ENCODE data around the gene MINDY3.

Gene MINDY3

DNA sequence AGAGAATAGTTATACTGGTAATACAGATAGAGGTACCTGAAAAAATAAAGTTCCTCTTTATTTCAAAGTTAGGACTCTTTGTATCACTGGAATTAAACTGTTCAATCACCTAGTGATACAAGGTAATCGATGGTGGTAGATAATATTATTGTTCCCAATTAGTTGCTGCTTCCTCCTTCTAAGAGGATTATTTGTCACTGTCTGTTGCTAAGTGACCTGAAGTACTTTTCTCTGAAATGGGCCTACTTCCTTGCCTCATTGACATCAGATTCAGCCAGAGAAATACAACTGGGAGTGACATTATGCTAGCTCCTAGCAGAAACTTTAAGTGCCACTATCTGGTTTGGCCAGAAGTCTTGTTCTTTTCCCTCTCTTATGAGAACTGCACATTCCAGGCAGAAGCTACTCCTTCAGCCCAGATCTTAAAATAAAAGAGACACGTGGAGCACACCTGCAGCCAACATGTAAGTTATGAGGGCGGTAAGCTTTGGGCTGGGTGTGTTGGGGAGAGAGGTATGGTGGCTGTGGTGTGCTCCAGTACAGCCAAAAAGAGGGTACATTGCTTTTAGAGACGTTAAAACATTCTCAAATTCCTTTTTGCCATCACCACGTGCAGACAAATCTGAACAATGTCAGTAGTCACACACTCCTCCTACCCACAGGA is 54.8 kb downstream of the MINDY3 start:
- no peak for DNase-seq (ENCODE audit: low spot score)

DNA sequence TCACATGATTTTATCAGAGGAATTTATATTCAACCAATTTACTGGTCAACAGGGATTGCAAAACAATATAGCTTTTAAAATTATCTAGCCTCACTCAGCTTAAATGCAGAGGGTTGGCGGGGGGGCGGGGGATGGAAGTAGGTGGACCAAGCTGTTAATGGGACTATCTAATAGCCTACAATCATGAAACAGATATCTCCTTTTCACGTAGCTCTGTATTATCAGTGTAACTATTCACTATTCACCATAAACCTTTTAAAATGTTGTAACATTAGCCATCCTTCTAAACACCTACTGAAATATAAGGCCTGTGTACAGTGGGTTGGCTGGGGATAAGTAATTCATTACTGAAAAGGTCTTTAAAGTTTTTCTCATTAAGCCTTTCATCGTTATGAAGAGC is 56.2 kb downstream of the MINDY3 start:
- DNase-seq (ENCODE audit: low spot score) = no peak

DNA sequence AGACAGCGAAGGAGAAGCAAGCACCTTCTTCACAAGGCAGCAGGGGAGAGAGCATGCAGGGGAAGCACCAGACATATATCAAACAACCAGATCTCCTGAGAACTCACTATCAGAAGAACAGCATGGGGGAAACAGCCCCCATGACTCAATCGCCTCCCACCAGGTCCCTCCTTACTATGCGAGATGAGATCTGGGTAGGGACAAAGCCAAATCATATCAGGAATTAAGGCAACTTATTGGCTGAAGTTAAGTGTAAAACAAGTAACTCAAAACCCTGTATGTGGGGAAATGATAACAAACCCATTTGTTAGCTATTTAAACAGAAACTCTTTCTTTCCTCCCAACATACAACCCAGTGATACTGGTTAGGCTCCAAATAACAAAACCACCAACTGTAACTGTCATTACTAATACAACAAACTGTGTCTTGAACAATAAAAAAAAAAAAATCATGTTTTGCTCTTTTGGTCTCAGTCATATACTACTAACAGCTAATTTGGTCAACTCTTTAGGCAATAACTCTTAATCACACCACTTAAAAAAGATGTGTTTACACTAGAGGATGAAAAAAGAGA is 57.8 kb downstream of the MINDY3 start:
- no peak for DNase-seq (ENCODE audit: low spot score)

DNA sequence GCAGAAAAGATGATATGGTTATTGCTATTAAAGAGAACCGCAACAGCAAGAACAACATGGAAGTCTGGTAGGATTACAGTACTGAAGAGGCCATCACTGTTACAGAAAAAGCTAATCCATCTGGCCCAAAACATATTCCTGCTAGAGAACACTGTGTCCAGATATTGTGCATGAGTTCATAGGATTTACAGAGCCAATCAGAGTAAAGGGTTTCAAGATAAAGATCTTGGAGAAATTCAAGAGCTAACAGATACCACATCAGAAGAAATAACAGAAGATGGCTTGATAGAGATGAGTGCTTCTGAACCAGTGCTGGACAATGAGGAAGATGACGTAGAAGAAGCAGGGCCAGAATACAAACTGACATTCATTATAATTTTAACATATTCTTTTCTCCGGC is 58.7 kb downstream of the MINDY3 start:
- DNase-seq (ENCODE audit: low spot score) = no peak

DNA sequence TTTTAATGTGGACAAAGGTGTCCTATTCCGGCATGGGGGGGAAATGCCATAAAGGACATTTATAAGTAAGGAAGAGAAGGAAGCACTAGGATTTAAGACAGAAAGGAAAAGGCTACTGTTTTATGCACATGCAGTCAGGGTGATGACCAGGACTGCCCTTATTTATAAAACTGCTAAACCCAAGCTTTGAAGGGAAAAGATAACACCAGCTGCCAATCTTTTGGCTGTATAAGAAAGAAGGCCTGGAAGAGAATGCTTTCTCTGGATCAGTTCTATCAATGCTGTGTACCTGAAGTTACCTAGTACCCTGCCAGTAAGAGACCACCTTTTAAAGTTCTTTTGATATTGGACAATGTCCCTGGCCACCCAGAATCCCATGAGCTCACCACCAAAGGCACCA is 59.2 kb downstream of the MINDY3 start:
- DNase-seq (ENCODE audit: low spot score) = no peak

DNA sequence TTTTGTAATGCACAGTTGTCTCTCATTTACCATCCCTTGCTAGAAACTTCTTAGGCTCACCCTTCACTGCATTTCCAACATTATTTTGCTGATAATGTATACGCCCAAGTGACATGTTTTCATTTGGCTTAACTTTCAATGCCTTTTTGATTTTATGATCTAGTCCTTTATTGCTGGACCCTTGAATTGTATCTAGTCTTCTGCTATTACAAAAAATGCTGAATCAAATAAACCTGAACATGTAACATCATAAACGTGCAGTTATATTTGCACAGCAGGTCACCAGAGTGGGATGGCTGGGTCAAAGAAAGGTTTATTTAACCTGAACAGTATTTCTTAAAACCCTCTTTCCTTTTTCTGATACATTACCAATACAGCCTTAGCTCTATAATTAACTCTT is 63.0 kb downstream of the MINDY3 start:
- DNase-seq (ENCODE audit: low spot score) = no peak

DNA sequence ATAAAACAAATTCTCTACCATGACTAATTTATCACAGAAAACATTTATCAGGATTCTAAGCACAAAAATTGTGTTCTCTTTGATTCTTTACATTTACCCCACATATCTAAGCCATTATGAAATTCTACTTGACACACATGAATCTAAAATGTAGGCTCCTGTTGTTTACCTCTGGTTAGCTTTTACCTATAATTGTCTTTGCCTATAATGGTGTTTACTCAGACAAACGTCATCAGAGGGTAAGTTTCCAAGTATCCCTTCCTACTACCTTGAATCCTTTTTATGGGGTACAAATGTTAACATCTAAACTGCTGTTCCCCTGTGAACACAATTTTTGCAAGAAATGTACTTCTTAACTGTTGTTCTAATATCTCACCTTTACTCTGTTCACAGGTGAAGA is 63.5 kb downstream of the MINDY3 start:
- DNase-seq (ENCODE audit: low spot score) = no peak

DNA sequence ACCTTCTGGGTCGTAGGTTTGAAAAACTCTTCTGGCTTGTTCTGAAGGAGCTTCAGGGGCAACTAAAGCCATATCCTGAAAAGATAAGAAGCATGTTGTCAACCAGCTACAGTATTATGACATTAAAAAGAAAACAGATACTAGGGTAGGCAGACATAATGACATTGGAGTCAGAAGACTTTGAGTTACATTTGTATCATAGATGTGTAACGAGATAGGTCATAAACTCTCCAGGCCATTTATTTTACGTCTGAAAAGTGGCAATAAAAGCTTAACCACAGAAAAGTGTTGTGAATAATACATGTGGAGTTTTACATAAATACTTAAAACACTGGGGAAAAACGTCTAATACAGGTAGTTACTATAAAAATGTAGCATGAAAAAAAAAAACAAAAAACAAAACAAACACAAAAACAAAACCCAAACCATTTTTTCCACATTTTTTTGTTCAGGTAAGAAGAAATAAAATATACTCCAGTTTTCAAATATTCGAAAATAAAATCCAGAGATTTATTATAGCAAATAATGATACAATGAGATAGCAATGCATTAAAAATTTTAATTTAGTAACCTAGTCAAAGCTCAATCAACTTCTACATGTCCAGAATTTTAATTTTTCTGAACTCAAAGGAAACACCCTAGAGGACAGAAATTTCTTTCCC is 64.1 kb downstream of the MINDY3 start:
- DNase-seq (ENCODE audit: low spot score) = no peak

DNA sequence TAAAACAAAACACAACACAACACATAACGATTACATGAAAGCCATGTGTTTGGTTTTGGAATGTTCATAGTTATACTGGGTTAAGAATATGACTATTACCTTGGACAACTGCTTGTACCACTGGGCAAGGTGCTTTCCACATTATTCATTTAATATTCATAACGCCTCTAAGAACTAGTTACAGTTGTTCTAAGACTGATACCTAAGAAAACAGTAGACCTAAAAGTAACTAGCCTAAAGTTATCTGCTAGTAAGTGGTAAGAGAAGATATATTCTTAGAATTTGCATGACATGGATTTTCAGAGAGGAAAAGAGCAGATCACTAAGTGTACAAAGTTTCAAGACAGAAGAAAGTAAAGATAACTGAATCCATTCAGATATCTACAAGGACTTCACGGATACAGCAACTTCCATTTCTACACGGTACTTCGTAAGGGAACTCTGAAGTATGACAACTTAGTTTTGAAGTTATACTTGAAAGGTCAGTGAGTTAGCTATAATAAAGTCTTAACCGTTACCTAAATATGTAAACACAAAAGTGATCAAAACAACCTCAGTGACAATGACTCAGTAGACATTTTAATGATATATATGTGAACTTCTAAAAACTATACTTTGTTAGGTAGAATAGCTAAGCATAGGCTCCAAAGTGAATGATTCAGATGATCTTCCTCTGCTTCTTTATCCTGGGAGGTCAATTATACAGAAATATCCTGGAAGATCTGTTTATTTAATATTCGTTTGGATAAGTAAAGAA is 65.1 kb downstream of the MINDY3 start:
- DNase-seq (ENCODE audit: low spot score) = no peak

DNA sequence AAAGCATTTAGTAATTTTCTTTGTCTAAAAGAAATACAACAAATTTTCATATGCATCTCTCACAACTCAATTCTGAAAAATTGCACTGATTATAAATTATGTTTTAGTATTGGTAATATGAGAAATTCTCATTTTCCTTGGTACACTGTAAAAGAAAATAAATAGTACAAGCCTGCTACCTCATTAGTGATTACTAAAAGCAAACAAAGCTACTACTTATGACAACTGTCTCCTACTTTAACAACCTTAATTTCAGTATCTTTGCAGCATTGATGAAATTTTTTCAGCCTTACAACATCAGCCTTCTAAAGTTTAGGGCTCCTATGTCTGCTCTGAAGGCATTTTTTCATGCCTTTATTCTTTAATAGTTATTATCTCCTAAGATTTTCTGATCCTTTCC is 65.7 kb downstream of the MINDY3 start:
- DNase-seq (ENCODE audit: low spot score) = no peak

DNA sequence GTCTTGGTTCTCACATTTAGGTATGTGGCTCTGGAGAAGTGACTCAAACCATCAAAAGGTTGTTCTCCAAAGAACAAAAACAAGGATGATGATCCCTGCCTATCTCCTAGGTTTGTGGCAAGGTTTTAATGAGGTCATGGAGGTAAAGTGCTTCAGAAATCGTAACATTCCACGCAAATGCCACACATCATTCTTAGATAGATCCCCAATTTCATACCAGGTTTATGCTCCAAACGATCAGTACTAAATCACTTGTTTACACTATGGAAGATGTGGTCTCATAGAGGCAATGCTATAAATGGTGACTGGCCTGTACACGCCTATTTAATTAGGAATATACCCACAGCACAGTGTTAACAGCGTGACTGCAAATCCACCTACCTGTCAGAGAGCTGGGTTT is 66.6 kb downstream of the MINDY3 start:
- DNase-seq (ENCODE audit: low spot score) = no peak

DNA sequence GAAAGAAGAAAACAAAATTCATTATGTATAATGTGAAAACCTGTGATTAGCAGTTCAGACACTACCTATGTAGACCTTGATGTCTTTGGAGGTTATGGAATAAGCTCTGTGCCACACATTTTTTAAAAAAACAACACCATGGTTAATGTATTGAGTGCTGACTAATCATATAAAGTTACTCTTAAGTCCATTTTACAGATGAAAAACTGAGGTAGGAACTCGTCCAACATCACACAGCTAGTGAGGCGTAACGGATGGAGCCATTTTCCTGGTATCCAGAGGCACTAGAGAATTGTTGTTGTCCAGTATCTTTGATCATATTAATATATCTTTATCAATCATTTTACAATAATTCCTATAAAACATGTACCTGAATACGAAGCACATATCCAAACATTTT is 67.5 kb downstream of the MINDY3 start:
- DNase-seq (ENCODE audit: low spot score) = no peak

DNA sequence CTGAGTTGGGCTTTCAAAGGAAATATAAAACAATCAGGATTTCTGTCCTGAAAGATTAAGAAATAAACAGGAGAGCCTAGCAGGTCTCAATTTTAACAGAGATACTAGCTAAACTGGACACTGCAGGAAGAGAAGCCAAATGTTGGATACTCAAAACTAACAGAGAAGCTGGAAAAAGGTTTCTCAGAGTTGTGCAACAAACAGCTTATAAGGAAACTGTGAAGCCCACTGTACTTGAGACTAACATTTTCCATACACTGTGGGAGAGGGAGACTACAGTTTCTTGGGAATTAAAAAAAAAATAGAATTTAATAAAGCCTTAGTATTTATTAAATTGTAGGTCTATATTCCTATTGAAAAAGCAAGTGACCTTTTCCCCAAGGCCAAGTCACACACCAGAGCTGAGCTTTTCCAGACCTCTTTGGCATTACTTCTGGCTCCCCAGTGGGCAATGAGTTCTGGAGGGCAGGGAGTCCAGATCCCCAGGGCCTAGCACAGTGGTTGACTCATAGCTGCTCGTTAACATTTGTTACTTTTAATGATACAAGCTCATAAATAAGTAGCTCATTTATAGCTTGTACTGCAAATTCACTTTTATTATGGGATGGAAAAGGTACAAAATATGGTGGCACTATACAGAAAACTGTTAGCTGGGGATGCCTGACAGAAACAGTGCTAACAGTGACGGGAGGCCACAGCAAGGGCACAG is 68.3 kb downstream of the MINDY3 start:
- DNase-seq (ENCODE audit: low spot score) = no peak

DNA sequence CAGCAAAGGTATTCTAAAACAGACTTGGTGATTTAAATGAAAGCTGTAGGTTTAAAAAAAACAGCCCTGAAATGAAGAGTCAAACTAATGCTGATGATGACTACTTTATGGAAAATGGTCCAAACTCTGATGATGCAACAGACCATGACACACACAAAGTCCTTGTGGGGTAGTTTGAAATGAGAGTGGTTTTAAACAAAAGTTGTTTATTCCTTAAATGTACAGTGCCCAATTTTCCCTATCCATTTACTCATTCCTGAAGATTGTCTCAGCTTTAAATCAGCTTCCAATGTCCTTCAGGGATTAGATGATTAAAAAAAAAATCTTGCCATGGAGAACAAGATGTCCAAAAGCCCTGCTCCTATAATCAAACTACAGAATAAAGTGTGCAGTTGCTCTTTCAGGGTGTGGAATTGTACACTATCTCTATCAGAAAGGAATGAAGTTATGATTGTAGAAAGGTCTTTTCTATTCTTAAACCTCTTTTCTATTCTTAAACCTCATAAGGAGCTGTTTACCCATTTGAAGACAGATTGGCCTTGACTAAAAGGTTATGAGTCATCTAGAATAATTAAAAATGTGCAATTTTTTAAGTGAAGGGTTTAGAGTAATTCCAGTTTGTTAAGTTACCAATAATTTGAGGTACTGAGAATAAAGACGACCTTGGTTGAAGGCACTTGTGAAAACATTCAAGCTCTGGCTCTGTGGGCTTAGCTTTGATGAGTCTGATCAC is 70.3 kb downstream of the MINDY3 start:
- DNase-seq (ENCODE audit: low spot score) = no peak

DNA sequence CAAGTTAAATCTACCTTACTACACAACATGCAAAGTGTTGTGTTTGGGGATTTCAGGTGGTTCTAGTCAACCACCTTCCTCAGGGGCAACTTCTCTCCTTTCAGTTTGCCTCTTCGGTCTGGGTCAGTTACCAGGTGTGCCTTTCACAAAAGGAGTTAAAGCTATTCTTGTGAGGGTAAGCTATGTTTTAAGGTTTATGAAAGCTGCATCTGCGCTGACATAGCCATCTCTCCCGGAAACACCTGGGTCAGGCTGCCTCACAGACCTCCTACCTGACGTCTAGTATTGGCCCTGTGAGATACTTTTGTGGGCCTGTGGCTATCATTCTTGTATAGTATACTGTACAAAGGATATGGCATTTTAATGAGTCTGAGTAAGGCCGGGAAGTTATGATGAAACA is 72.9 kb downstream of the MINDY3 start:
- DNase-seq (ENCODE audit: low spot score) = no peak

DNA sequence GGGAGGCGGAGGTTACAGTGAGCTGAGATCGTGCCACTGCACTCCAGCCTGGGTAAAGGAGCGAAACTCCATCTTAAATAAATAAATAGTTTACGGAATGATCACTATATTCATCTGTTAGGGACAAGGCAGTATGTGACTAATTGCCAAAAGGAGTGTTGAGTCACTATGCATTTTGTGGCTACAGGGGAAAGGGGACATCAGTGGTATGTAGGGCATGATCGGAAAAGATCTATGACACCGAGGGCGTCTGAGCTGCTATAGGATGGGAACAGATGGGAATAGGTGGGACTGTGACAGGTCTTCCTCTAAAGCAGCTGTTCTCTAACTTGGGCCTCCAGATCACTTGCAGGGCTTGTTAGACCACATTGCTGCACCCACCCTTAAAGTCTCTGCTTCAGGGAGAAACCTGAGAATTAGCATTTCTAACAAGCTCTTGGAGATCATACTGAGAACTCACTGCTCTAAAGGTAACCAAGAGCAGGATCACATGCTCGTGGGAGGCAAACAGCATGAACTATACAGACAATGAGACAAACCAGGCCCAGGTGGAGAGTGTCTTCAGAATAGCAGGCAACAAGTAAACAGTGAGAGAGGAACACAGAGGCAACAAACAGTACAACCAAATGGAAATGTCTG is 75.5 kb downstream of the MINDY3 start:
- DNase-seq (ENCODE audit: low spot score) = no peak

DNA sequence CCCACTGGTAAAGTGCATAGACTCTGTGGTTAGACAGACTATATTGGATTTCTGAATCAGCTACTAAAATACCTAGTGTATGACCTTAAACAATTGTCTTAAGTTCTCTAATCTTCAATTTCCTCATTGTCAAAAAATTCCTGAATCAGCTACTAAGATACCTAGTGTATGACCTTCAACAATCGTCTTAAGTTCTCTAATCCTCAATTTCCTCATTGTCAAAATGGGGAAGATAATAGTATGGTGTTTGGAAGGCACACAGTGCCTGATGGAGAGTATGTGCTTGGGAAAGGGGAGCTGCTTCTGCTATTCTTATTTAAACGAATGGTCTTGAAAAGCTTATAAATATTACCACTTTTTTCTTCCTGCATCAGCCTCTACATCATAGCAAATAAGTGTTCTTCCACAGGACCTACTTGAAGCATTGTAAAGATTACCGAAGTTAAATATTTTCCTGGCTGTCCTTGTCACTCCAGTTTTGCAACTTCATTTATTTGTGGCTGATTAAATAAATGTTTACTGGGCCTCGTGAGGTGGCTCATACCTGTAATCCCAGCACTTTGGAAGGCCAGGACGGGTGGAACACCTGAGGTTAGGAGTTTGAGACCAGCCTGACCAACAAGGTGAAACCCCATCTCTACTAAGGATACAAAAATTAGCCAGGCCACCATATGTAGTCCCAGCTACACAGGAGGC is 76.2 kb downstream of the MINDY3 start:
- no peak for DNase-seq (ENCODE audit: low spot score)

DNA sequence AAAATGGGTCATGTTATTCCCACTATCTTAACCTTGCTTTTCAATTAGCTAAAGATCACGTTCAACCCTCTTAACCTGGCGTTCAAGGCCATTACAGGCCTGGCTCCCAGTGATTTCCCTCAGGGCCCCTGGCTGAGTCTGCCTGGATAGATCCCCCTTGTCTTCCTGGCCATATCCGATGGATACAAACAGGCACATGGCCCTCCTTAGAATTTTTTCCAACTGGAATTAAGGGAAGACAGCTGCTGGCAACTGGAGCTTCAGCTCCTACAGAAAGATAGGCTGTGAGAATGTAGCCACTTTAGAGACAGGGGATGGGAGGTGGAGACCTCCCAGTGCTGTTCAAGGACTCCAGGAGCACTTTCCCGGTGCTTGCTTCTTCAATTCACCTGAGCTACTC is 77.5 kb downstream of the MINDY3 start:
- no peak for DNase-seq (ENCODE audit: low spot score)

DNA sequence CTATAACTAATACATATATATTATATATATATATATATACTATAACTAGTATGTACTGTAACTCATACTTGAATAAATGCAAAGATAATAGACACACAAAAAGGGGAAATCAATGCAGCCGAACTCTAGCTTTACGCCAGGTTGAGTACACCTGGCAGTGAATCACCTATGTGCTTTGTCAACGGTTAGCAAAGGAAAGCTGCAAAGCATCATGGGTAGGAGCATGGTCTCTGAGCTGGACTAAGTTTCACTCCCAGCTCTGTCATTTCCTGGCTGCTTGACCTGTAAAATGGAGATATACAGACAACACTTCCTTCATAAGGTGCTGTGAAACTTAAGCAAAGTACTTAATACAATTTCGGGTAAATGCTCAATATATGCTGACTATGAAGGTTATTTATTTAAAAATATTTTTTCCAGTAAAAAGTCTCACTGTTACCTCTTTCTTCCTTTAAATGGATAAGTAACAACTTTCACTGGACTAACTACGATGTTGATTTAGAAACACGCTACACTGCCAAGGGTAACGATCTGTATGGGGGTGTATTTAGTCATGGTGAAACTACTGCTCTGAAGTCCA is 78.8 kb downstream of the MINDY3 start:
- DNase-seq (ENCODE audit: low spot score) = no peak

All from globus pallidus (tissue), 1 donor.